B cell (primary cell): ENCODE measurements around the gene TBC1D12. TPM values are rescaled to one million over a fixed set of nuclear protein-coding genes. Genes with fewer than 3 reads are reported as not detected.

Experiments used
- ATAC-seq: fragments of 200-7000 bp; cut with Tn5 transposase; one replicate; pipeline ENCODE4 v1.10.0; 2021; ENCODE audit warnings: low read depth, mild to moderate bottlenecking, moderate number of reproducible peaks, moderate library complexity
- CTCF ChIA-PET: fragments of 350-600 bp; sonication (Branson Sonifier 250); formaldehyde crosslinking; loops from one replicate; lab custom pipeline; 2021; ENCODE audit warnings: antibody characterized with exemption, inconsistent platforms; lab: Charles Lee
- POLR2A ChIA-PET: fragments of 350-600 bp; sonication (Branson Sonifier 250); formaldehyde crosslinking; loops from one replicate; lab custom pipeline; 2021; ENCODE audit warnings: antibody characterized with exemption; lab: Charles Lee
- DNase-seq: peaks from one replicate; pipeline ENCODE4 v3.0.0; 2013
- H2AFZ ChIP-seq: 2 replicates; pipeline ENCODE4 v1.6.1; 2012; ENCODE audit warnings: mild to moderate bottlenecking, low read depth, low read length; ENCODE audit not compliant: insufficient read depth, poor library complexity, severe bottlenecking
- H3K27ac ChIP-seq, 2 donors: 1 replicate in 1 of 2; 2 replicates in 1 of 2; pipeline ENCODE4 v1.5.1; 2012 to 2013; ENCODE audit warnings: low read length in 2 of 2, mild to moderate bottlenecking in 2 of 2, moderate library complexity in 1 of 2
- H3K27me3 ChIP-seq, 4 experiments: fragments of 200-600 bp in 1 of 4; sonication (generic) in 1 of 4; replicated peaks in 1 of 4; 1 replicate in 2 of 4; 2 replicates in 2 of 4; pipeline versions ENCODE4 v1.6.1 to v1.7.0; 2013 to 2016; ENCODE audit warnings: low read length in 3 of 4, mild to moderate bottlenecking in 2 of 4, mixed read lengths in 1 of 4, moderate library complexity in 1 of 4; ENCODE audit not compliant: insufficient read depth in 4 of 4, control insufficient read depth in 3 of 4; ENCODE audit errors: control extremely low read depth in 1 of 4
- H3K36me3 ChIP-seq, 2 experiments: replicated peaks in 1 of 2; 1 replicate in 1 of 2; 2 replicates in 1 of 2; pipeline versions ENCODE4 v1.6.1 to v1.7.1; 2013; ENCODE audit warnings: low read length in 1 of 2; ENCODE audit not compliant: insufficient read depth in 2 of 2, control insufficient read depth in 1 of 2; ENCODE audit errors: control extremely low read depth in 1 of 2, extremely low read depth in 1 of 2
- H3K4me1 ChIP-seq, 2 donors: fragments of 200-600 bp in 1 of 2; sonication (generic) in 1 of 2; 1 replicate in 1 of 2; 2 replicates in 1 of 2; pipeline versions ENCODE4 v1.5.1 to v1.6.1; 2013 to 2017; ENCODE audit warnings: low read length in 2 of 2; ENCODE audit not compliant: control insufficient read depth in 2 of 2, insufficient read depth in 2 of 2
- H3K4me2 ChIP-seq: replicated peaks from 2 replicates; pipeline ENCODE3; 2012; ENCODE audit warnings: mild to moderate bottlenecking, low read depth, low read length; ENCODE audit not compliant: poor library complexity, severe bottlenecking
- H3K4me3 ChIP-seq, 5 experiments: fragments of 200-600 bp in 1 of 5; sonication (generic) in 1 of 5; 1 replicate in 3 of 5; 2 replicates in 2 of 5; pipeline versions ENCODE4 v1.5.1 to v1.7.0; 2011 to 2016; ENCODE audit warnings: low read length in 4 of 5, mild to moderate bottlenecking in 4 of 5, low read depth in 2 of 5, control low read depth in 1 of 5, moderate library complexity in 1 of 5; ENCODE audit not compliant: insufficient read depth in 1 of 5; ENCODE audit errors: control extremely low read depth in 1 of 5, extremely low read depth in 1 of 5
- H3K79me2 ChIP-seq: fragments of 200-600 bp; sonication (generic); one replicate; pipeline ENCODE4 v1.6.0; 2016; ENCODE audit warnings: low read length; ENCODE audit not compliant: control insufficient read depth, insufficient read depth
- H3K9ac ChIP-seq: fragments of 200-600 bp; sonication (generic); 2 replicates; pipeline ENCODE4 v1.6.1; 2017; ENCODE audit warnings: mild to moderate bottlenecking, low read length, moderate library complexity
- H3K9me3 ChIP-seq, 3 donors: one replicate each; pipeline versions ENCODE4 v1.6.1 to v1.7.1; 2013; ENCODE audit warnings: low read length in 2 of 3; ENCODE audit not compliant: control insufficient read depth in 2 of 3, insufficient read depth in 1 of 3; ENCODE audit errors: control extremely low read depth in 1 of 3
- H4K20me1 ChIP-seq: 2 replicates; pipeline ENCODE4 v1.6.0; 2012; ENCODE audit warnings: mild to moderate bottlenecking, low read length; ENCODE audit not compliant: insufficient read depth, control insufficient read depth, poor library complexity, severe bottlenecking
- H3K27ac Mint-ChIP-seq: one replicate; pipeline ENCODE4 v1.8.0; 2021; ENCODE audit warnings: mixed read lengths
- H3K27me3 Mint-ChIP-seq: one replicate; pipeline ENCODE4 v1.8.0; 2021; ENCODE audit warnings: mixed read lengths
- H3K4me1 Mint-ChIP-seq: one replicate; pipeline ENCODE4 v1.8.0; 2021; ENCODE audit warnings: mixed read lengths
- H3K4me3 Mint-ChIP-seq: one replicate; pipeline ENCODE4 v1.8.0; 2021; ENCODE audit warnings: mixed read lengths
- H3K9me3 Mint-ChIP-seq: one replicate; pipeline ENCODE4 v1.8.0; 2022; ENCODE audit warnings: mixed read lengths; ENCODE audit not compliant: insufficient read depth
- EZH2 ChIP-seq: IDR thresholded peaks from 2 replicates; pipeline ENCODE4 v1.6.1; 2012; ENCODE audit warnings: borderline replicate concordance, low read depth, mild to moderate bottlenecking, moderate library complexity, low read length; ENCODE audit not compliant: insufficient read depth, poor library complexity, severe bottlenecking
- WGBS: methylation state at CpG from one replicate; pipeline ENCODE4 v1.1.5; 2013; ENCODE audit warnings: missing lambda C conversion rate; ENCODE audit not compliant: insufficient coverage; 5-methylcytosine and 5-hydroxymethylcytosine counted together
- intact Hi-C: fragments of 100-400 bp; cut with micrococcal nuclease; formaldehyde crosslinking; loops from one replicate; pipeline ENCODE4 v1.10.0; 2022
- polyA plus RNA-seq: library from polyadenylated mRNA; depleted of rRNA; stranded (reverse); fragments of >200 nt; gene quantifications from 2 replicates; pipeline ENCODE4 v1.2.3, GENCODE V29; 2012
- total RNA-seq, 2 donors: library from RNA; stranded (reverse); fragments of 120-200 nt in 1 of 2; gene quantifications; 1 replicate in 1 of 2; 2 replicates in 1 of 2; pipeline versions ENCODE4 v1.2.3 to v1.2.4, GENCODE V29; 2013 to 2022
- TF ChIP-seq, protein P1 (sequence below): fragments of 200-600 bp; IDR thresholded peaks from one replicate; pipeline ENCODE4 v1.8.0; 2022; ENCODE audit warnings: antibody characterized with exemption, mild to moderate bottlenecking

TBC1D12 gene
- total and polyA plus RNA-seq, 2 donors (not counting 1 experiment from before 2014, with no cell fraction given): 3.1 to 9.3 TPM

DNA sequence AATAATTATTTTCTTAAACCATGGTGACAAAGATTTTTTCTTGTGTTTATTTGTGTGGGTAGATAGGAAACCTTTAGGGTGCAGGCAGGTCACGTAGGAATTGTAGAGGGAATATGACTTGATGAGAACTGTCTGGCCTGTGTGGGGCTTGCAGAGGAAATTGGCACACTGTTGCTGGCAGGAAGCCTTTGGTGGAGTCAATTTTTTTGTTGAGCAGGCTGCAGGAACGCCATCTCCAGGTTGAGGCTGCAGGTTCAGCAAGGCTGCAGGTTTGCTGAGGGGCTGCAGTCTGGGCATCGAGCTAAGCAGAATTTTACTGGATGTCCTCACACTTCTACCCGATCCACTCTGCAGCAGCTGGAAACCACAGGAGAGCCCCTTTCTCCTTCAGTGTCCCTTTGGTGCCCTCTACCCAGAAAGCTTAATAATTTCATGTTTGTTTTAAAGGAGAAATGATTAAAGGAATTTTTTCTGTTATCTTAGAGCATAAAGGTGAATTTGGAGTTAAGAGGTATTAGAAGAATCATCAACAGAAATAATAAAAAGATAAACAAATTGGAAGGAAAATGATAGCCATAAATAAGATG lies 37.0 kb downstream of the TBC1D12 start:
- Histone ChIP-seq H3K9me3 (peaks cover 0 to 12% (median 8%) of the 10 kb centered on the region in 3 donors), H3K79me2 (no peaks in the 10 kb centered on the region), H3K27me3 (no peaks in the 10 kb centered on the region), H3K4me1 (no peaks in the 10 kb centered on the region), H2AFZ (no peak overlapping the region), H3K4me2 (no peak overlapping the region), H3K27ac (no peak overlapping the region), H3K36me3 (no peaks in the 10 kb centered on the region), H3K9ac (no peak overlapping the region), H3K4me3 (no peak overlapping the region), H4K20me1 (no peaks in the 10 kb centered on the region)
- TF ChIP-seq, protein P1, sequence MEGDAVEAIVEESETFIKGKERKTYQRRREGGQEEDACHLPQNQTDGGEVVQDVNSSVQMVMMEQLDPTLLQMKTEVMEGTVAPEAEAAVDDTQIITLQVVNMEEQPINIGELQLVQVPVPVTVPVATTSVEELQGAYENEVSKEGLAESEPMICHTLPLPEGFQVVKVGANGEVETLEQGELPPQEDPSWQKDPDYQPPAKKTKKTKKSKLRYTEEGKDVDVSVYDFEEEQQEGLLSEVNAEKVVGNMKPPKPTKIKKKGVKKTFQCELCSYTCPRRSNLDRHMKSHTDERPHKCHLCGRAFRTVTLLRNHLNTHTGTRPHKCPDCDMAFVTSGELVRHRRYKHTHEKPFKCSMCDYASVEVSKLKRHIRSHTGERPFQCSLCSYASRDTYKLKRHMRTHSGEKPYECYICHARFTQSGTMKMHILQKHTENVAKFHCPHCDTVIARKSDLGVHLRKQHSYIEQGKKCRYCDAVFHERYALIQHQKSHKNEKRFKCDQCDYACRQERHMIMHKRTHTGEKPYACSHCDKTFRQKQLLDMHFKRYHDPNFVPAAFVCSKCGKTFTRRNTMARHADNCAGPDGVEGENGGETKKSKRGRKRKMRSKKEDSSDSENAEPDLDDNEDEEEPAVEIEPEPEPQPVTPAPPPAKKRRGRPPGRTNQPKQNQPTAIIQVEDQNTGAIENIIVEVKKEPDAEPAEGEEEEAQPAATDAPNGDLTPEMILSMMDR: no peak
- TF ChIP-seq EZH2: no peak
- no peaks in the 10 kb centered on the region for H3K9me3 Mint-ChIP-seq
- intact Hi-C loops: no loop called here
- WGBS: 70% methylated on average over 2 of the region's 4 CpGs
- POLR2A ChIA-PET: no interaction called here
- H3K4me1 Mint-ChIP-seq: peaks cover 2% of the 10 kb centered on the region
- DNase-seq (no peak), ATAC-seq (no peak)
- no peak overlapping the region for H3K27ac Mint-ChIP-seq
- CTCF ChIA-PET: interaction anchor here (0.9 to 1.0 kb wide), 2 partner anchors 155 to 164 kb away, joined by 3 read pairs; no protein-coding TSS in a partner anchor
- no peaks in the 10 kb centered on the region for H3K27me3 Mint-ChIP-seq
- no peak overlapping the region for H3K4me3 Mint-ChIP-seq

DNA sequence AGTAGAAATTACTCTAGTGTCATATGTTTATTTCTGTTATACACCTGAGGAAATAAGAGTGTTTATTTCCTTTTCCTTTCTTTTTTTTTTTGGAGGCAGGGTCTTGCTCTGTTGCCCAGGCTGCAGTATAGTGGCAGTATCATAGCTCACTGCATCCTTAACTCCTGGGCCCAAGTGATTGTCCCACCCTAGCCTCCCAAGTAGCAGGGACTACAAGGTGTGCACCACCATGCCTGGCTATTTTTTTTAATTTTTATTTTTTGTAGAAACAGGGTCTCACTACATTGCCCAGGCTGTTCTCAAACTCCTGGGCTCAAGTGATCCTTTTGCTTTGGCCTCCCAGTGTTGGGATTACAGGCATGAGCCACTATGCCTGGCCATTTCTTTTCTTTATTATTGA lies 37.8 kb downstream of the TBC1D12 start:
- ATAC-seq (no peak), DNase-seq (no peak)
- Histone ChIP-seq H3K4me2 (no peak overlapping the region), H3K27ac (no peak overlapping the region), H3K36me3 (no peaks in the 10 kb centered on the region), H3K9ac (no peak overlapping the region), H3K27me3 (no peaks in the 10 kb centered on the region), H3K4me3 (no peak overlapping the region), H4K20me1 (no peaks in the 10 kb centered on the region), H3K4me1 (no peaks in the 10 kb centered on the region), H2AFZ (no peak overlapping the region), H3K9me3 (peaks cover 0 to 12% (median 8%) of the 10 kb centered on the region in 3 donors), H3K79me2 (no peaks in the 10 kb centered on the region)
- POLR2A ChIA-PET: no interaction called here
- Mint-ChIP-seq H3K27me3 (no peaks in the 10 kb centered on the region), H3K9me3 (no peaks in the 10 kb centered on the region), H3K4me3 (no peak overlapping the region), H3K4me1 (peaks cover 2% of the 10 kb centered on the region), H3K27ac (no peak overlapping the region)
- CTCF ChIA-PET: interaction anchor here (0.9 to 1.4 kb wide), 3 partner anchors 154 to 165 kb away, joined by 3 read pairs; no protein-coding TSS in a partner anchor
- no peak for TF ChIP-seq EZH2
- TF ChIP-seq, protein P1: no peak
- intact Hi-C loops: no loop called here
